HEK293T (cell line): ENCODE data around the gene NME3.

Experiments
- CTCF ChIA-PET: fragments of 350-600 bp; formaldehyde crosslinking; extraction: SDS; loops from one replicate; lab custom pipeline; 2021; ENCODE audit warnings: antibody characterized with exemption, inconsistent platforms; lab: Yijun Ruan, JAX
- POLR2A ChIA-PET: fragments of 350-600 bp; formaldehyde crosslinking; extraction: SDS; loops from one replicate; lab custom pipeline; 2020; ENCODE audit warnings: antibody characterized with exemption, inconsistent platforms; lab: Yijun Ruan, JAX
- DNase-seq: peaks from one replicate; pipeline ENCODE4 v3.0.0; 2012; ENCODE audit warnings: mixed read lengths; ENCODE audit errors: extremely low spot score
- ARNT ChIP-seq: fragments of 450-650 bp; IDR thresholded peaks from 2 replicates; pipeline ENCODE4 v1.6.1; 2017; ENCODE audit warnings: mild to moderate bottlenecking
- BHLHE40 ChIP-seq: fragments of 450-650 bp; IDR thresholded peaks from 2 replicates; pipeline ENCODE4 v1.6.1; 2016; ENCODE audit warnings: mild to moderate bottlenecking, moderate library complexity, borderline replicate concordance
- CTBP1 ChIP-seq: fragments of 450-650 bp; IDR thresholded peaks from 2 replicates; pipeline ENCODE4 v1.6.1; 2016; ENCODE audit warnings: borderline replicate concordance
- ELF4 ChIP-seq: fragments of 450-650 bp; IDR thresholded peaks from 2 replicates; pipeline ENCODE4 v1.6.1; 2017; ENCODE audit warnings: antibody characterized with exemption
- FOXA1 ChIP-seq: fragments of 450-650 bp; IDR thresholded peaks from 2 replicates; pipeline ENCODE4 v1.6.1; 2016; ENCODE audit warnings: mild to moderate bottlenecking
- FOXK2 ChIP-seq: fragments of 450-650 bp; IDR thresholded peaks from 2 replicates; pipeline ENCODE4 v1.6.1; 2016; ENCODE audit warnings: mild to moderate bottlenecking
- FOXM1 ChIP-seq: fragments of 450-650 bp; IDR thresholded peaks from 2 replicates; pipeline ENCODE4 v1.6.1; 2017; ENCODE audit warnings: mild to moderate bottlenecking, borderline replicate concordance
- HDGF ChIP-seq: fragments of 450-650 bp; IDR thresholded peaks from 2 replicates; pipeline ENCODE4 v1.6.1; 2017; ENCODE audit warnings: antibody characterized with exemption, borderline replicate concordance
- L3MBTL2 ChIP-seq: fragments of 450-650 bp; conservative IDR thresholded peaks from 2 replicates; pipeline ENCODE4 v1.6.1; 2016; ENCODE audit warnings: mild to moderate bottlenecking
- LEF1 ChIP-seq: fragments of 450-650 bp; IDR thresholded peaks from 2 replicates; pipeline ENCODE4 v1.6.1; 2017; ENCODE audit warnings: mild to moderate bottlenecking, borderline replicate concordance
- NFRKB ChIP-seq: fragments of 450-650 bp; IDR thresholded peaks from 2 replicates; pipeline ENCODE4 v1.6.1; 2016; ENCODE audit warnings: mild to moderate bottlenecking, moderate library complexity
- SP1 ChIP-seq: fragments of 450-650 bp; IDR thresholded peaks from 2 replicates; pipeline ENCODE4 v1.6.1; 2017
- SUZ12 ChIP-seq: fragments of 450-650 bp; IDR thresholded peaks from 2 replicates; pipeline ENCODE4 v1.6.1; 2016; ENCODE audit warnings: mild to moderate bottlenecking
- TARDBP ChIP-seq: fragments of 450-650 bp; IDR thresholded peaks from 2 replicates; pipeline ENCODE4 v1.6.1; 2016
- ZNF384 ChIP-seq: fragments of 450-650 bp; IDR thresholded peaks from 2 replicates; pipeline ENCODE4 v1.6.1; 2016
- TF ChIP-seq, protein P1 (sequence below): fragments of 450-650 bp; IDR thresholded peaks from 2 replicates; pipeline ENCODE4 v1.6.1; 2016

Gene NME3

GRCh38 chr16:1744338-1744840 is 27.0 kb downstream of the NME3 start:
- DNase-seq, result no peak
- TF ChIP-seq LEF1, result no peak
- no peak for TF ChIP-seq HDGF
- no peak for TF ChIP-seq SP1
- ChIA-PET POLR2A (interaction anchor here (1.2 kb wide), 1 partner anchor 38 kb away, joined by 3 read pairs; the partner anchor contains the start of gene MAPK8IP3), CTCF (no interaction called here)

GRCh38 chr16:1743376-1744337 is 27.7 kb downstream of the NME3 start:
- ChIA-PET CTCF (no interaction called here), POLR2A (interaction anchor here (1.2 kb wide), 1 partner anchor 38 kb away, joined by 3 read pairs; the partner anchor contains the start of gene MAPK8IP3)
- TF ChIP-seq ZNF384 (no peak), ARNT (no peak), CTBP1 (no peak), TARDBP (no peak), L3MBTL2 (no peak), SP1 (no peak), LEF1 (no peak), BHLHE40 (no peak), SUZ12 (no peak), FOXA1 (no peak), FOXK2 (no peak), FOXM1 (no peak), NFRKB (no peak), ELF4 (no peak), HDGF (no peak)
- TF ChIP-seq, protein P1, sequence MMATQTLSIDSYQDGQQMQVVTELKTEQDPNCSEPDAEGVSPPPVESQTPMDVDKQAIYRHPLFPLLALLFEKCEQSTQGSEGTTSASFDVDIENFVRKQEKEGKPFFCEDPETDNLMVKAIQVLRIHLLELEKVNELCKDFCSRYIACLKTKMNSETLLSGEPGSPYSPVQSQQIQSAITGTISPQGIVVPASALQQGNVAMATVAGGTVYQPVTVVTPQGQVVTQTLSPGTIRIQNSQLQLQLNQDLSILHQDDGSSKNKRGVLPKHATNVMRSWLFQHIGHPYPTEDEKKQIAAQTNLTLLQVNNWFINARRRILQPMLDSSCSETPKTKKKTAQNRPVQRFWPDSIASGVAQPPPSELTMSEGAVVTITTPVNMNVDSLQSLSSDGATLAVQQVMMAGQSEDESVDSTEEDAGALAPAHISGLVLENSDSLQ, result no peak
- DNase-seq, result no peak

DNA sequence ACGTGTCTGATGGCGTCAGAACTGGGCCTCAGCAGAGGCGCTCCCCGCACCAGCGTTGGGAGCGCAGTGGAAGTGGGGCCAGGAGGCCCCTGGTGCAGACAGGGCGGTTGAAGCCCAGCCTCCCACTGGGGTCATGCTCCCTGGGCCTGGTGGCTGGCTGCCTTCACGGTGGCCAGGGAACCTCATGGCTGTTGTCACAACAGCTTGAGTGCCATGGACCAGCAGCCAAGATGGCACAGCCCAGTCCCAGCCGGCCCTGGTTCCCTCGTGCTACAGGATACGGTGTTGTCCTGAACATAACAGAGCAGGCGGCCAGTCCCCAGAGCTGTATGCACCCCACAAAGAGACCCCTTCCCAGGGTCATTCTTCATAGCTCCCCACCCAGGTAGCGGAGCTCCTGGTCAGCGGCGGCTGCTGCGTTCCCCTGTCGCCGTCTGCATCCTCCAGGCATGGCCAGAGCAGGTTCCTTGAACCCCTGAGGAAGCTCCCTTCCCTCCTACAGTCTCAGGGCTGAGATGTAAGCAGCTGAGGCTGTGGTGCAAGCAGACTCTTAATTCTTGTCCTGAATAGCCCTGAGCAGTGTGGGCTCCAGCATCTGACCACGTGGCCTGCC is 29.7 kb downstream of the NME3 start:
- TF ChIP-seq L3MBTL2 (no peak), FOXM1 (no peak), CTBP1 (no peak)
- DNase-seq, result no peak
- ChIA-PET CTCF (no interaction called here), POLR2A (no interaction called here)

GRCh38 chr16:1740781-1741490 is 30.4 kb downstream of the NME3 start:
- ChIA-PET POLR2A (no interaction called here), CTCF (no interaction called here)
- DNase-seq, result no peak
- TF ChIP-seq HDGF (no peak), FOXM1 (no peak), LEF1 (no peak), L3MBTL2 (no peak)
- TF ChIP-seq, protein P1, result no peak

- ChIA-PET POLR2A (no interaction called here), CTCF (no interaction called here)
- TF ChIP-seq HDGF (no peak), BHLHE40 (no peak), FOXM1 (no peak), SUZ12 (no peak), FOXK2 (no peak), ELF4 (no peak), SP1 (no peak), ARNT (no peak), LEF1 (no peak), CTBP1 (no peak), L3MBTL2 (no peak), NFRKB (no peak), TARDBP (no peak), ZNF384 (no peak), FOXA1 (no peak)
- TF ChIP-seq, protein P1, result no peak
- no peak for DNase-seq
Observed at GRCh38 chr16:1740234-1740633, 31.1 kb downstream of the NME3 start.

- ChIA-PET CTCF (interaction anchor here (0.6 kb wide), 1 partner anchor 11 kb away, joined by 3 read pairs; no protein-coding TSS in a partner anchor), POLR2A (no interaction called here)
- no peak for TF ChIP-seq L3MBTL2
- no peak for TF ChIP-seq ARNT
- TF ChIP-seq ELF4, result no peak
- TF ChIP-seq, protein P1, result no peak
- no peak for TF ChIP-seq FOXA1
- no peak for TF ChIP-seq BHLHE40
- TF ChIP-seq LEF1, result no peak
- no peak for TF ChIP-seq FOXM1
- no peak for TF ChIP-seq HDGF
- no peak for TF ChIP-seq ZNF384
- no peak for TF ChIP-seq SUZ12
- TF ChIP-seq SP1, result no peak
Observed at GRCh38 chr16:1734816-1735215, 36.5 kb downstream of the NME3 start.

More at GRCh38 chr16:1734816-1735215, 36.5 kb downstream of the NME3 start:
- DNase-seq, result no peak
